ENCODE results near the gene IFT88. TPM values are rescaled to one million over a fixed set of nuclear protein-coding genes. Genes with fewer than 3 reads are reported as not detected.

Gene IFT88
- total RNA-seq, result 13.6 TPM
- long read RNA-seq, transcript IFT88-202 (26 exons, 2,856 nt), result major isoform, 11 of 27 reads
- long read RNA-seq, partial matches to known transcripts, result 1 of 27 reads
- long read RNA-seq, other reads (novel, unspliced or antisense), result 13 of 27 reads

- Histone ChIP-seq H3K27me3 (no peaks in the 10 kb centered on the region), H3K9me3 (no peaks in the 10 kb centered on the region), H3K4me3 (peak within 1 kb of the TSS; percentile 91), H3K36me3 (no peaks in the 10 kb centered on the region), H3K27ac (peak within 1 kb of the TSS; percentile 96), H3K4me1 (peaks cover 8% of the 10 kb centered on the region)
- intact Hi-C loops (cut with DNase I), result no loop called here
- DNase-seq, result peak; percentile 96
- ATAC-seq, result peak; percentile 99
- no peak for TF ChIP-seq CTCF (IDR thresholded peaks at IDR 0.05)
These were observed at the start of gene IFT88 for GRCh38 chr13:20566898-20567874. Gene IFT88, plus strand, starts transcription at chr13:20567157. Its CDS starts 7,229 bp downstream, at chr13:20574386.

- no peak overlapping the region for H3K27ac ChIP-seq
- DNase-seq (no peak), ATAC-seq (no peak)
- no peaks in the 10 kb centered on the region for H3K9me3 ChIP-seq
- H3K36me3 ChIP-seq, result no peaks in the 10 kb centered on the region
- no peaks in the 10 kb centered on the region for H3K27me3 ChIP-seq
- intact Hi-C loops (cut with DNase I), result no loop called here
- TF ChIP-seq CTCF (IDR thresholded peaks at IDR 0.05), result no peak
- no peak overlapping the region for H3K4me3 ChIP-seq
- no peaks in the 10 kb centered on the region for H3K4me1 ChIP-seq
These were observed 48.3 kb upstream of the IFT88 start for GRCh38 chr13:20518660-20519100.

GRCh38 chr13:20519875-20520274 lies 47.1 kb upstream of the IFT88 start:
- no peaks in the 10 kb centered on the region for H3K4me1 ChIP-seq
- no peak for ATAC-seq
- H3K27ac ChIP-seq, result no peak overlapping the region
- intact Hi-C loops (cut with DNase I), result no loop called here
- no peak for TF ChIP-seq CTCF (IDR thresholded peaks at IDR 0.05)
- no peak for DNase-seq
- H3K27me3 ChIP-seq, result no peaks in the 10 kb centered on the region
- H3K36me3 ChIP-seq, result no peaks in the 10 kb centered on the region
- H3K9me3 ChIP-seq, result no peaks in the 10 kb centered on the region
- no peak overlapping the region for H3K4me3 ChIP-seq

DNA sequence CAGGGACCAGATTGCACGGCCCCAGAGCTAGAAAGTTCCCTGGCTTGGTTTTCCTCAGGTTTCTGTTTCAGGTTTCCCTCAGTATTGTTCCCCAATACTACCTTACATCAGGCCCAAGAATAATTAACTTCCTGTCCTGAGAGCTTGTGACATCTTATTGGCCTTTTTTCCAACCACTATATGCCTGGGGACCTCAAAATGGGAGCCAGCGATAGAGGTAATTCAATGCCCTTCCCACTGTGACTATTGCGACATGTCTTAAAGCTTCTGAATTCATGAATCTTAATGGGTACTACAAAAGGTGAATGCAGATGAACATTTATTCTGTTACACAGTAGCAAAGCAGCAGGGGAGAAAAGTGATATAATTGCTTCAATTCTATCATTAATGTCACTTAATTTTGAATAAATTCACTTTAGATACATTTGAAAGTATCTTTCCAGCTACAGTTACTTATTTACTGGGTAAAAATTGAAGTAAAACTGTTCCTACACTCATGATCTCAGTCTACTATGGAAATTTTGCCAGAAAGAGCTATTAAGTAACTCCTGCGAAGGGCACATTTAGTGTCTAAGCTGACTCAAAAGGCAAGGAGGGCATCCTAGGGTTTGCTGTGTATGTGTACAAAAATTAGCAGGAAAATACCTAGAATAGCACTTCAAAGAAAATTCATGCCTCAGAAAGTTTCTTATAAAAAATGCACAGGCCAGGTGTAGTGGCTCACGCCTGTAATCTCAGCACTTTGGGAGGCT lies 45.4 kb upstream of the IFT88 start:
- no peak for DNase-seq
- no peak overlapping the region for H3K4me3 ChIP-seq
- ATAC-seq, result no peak
- intact Hi-C loops (cut with DNase I), result no loop called here
- peaks cover 3% of the 10 kb centered on the region for H3K4me1 ChIP-seq
- no peaks in the 10 kb centered on the region for H3K27me3 ChIP-seq
- H3K27ac ChIP-seq, result no peak overlapping the region
- TF ChIP-seq CTCF (IDR thresholded peaks at IDR 0.05), result no peak
- H3K9me3 ChIP-seq, result no peaks in the 10 kb centered on the region
- no peaks in the 10 kb centered on the region for H3K36me3 ChIP-seq

- ATAC-seq (peak; percentile 41), DNase-seq (peak; percentile 69)
- Histone ChIP-seq H3K27me3 (no peaks in the 10 kb centered on the region), H3K9me3 (no peaks in the 10 kb centered on the region), H3K27ac (peak overlapping the region; percentile 91), H3K36me3 (no peaks in the 10 kb centered on the region), H3K4me1 (peaks cover 8% of the 10 kb centered on the region), H3K4me3 (peak overlapping the region; percentile 86)
- intact Hi-C loops (cut with DNase I), result no loop called here
- TF ChIP-seq CTCF (IDR thresholded peaks at IDR 0.05), result no peak
These were observed 41.8 kb upstream of the IFT88 start for GRCh38 chr13:20525144-20525600.
